H7 (cell line): ENCODE results near the gene NPLOC4. TPM values are rescaled to one million over a fixed set of nuclear protein-coding genes. Genes with fewer than 3 reads are reported as not detected.
A peak's percentile ranks its signal among the peaks of the same experiment; 100 is the strongest.
"Not testable (repeated sequence)": the region's sequence is repeated elsewhere in the genome, so short reads cannot be mapped to it uniquely, and the experiment has no call there.

Source experiments
- DNase-seq: peaks from one replicate; pipeline ENCODE4 v3.0.0; 2012
- H3K27me3 ChIP-seq: 2 replicates; pipeline ENCODE4 v1.6.0; 2011; ENCODE audit warnings: mild to moderate bottlenecking, low read length; ENCODE audit not compliant: control insufficient read depth, insufficient read depth
- H3K36me3 ChIP-seq: replicated peaks from 2 replicates; pipeline ENCODE4 v1.5.1; 2011; ENCODE audit warnings: low read length; ENCODE audit not compliant: control insufficient read depth, insufficient read depth
- H3K4me3 ChIP-seq: 2 replicates; pipeline ENCODE4 v1.5.1; 2011; ENCODE audit warnings: low read depth, mild to moderate bottlenecking, control low read depth, low read length, moderate library complexity; ENCODE audit not compliant: insufficient read depth
- total RNA-seq: library from RNA; depleted of rRNA; stranded (reverse); fragments of >200 nt; shearing (Covaris generic); gene quantifications from 2 replicates; pipeline ENCODE4 v1.2.3, GENCODE V29; 2014; rRNA removed

NPLOC4 gene
- total RNA-seq = 64.5 and 77.1 TPM in 2 replicates

- peak; percentile 99 for DNase-seq
- Histone ChIP-seq H3K27me3 (no peaks in the 10 kb centered on the region), H3K4me3 (peak within 1 kb of the TSS; percentile 94), H3K36me3 (no peaks in the 10 kb centered on the region; the same call in 1 of the 2 replicates)
These were observed at the start of gene NPLOC4, which contains the start of gene TSPAN10 for GRCh38 chr17:81636505-81637288. NPLOC4 (minus strand) TSS chr17:81637112; CDS start chr17:81636930, 182 bp downstream. TSPAN10 (plus strand) TSS chr17:81637196; CDS start chr17:81642413, 5,217 bp downstream.

- no peaks in the 10 kb centered on the region for H3K27me3 ChIP-seq
- DNase-seq = no peak
- peaks cover 20% of the 10 kb centered on the region for H3K36me3 ChIP-seq
- H3K4me3 ChIP-seq = no peak overlapping the region
These were observed 49.7 kb upstream of the NPLOC4 start for GRCh38 chr17:81686614-81687013.

- H3K27me3 ChIP-seq = no peaks in the 10 kb centered on the region
- peak; percentile 52 for DNase-seq
These were observed 48.2 kb upstream of the NPLOC4 start for GRCh38 chr17:81685108-81685507.

GRCh38 chr17:81684442-81684911 is 47.6 kb upstream of the NPLOC4 start:
- peak; percentile 78 for DNase-seq
- Histone ChIP-seq H3K36me3 (peaks cover 21% of the 10 kb centered on the region), H3K4me3 (peak overlapping the region; percentile 85), H3K27me3 (no peaks in the 10 kb centered on the region)

More at GRCh38 chr17:81685108-81685507, 48.2 kb upstream of the NPLOC4 start:
- Histone ChIP-seq H3K4me3 (no peak overlapping the region), H3K36me3 (peaks cover 21% of the 10 kb centered on the region)

GRCh38 chr17:81683584-81684441 is 46.9 kb upstream of the NPLOC4 start, which contains the start of the genes ARL16 and HGS:
ARL16 (minus strand) TSS chr17:81683797; CDS start chr17:81683753, 44 bp downstream.
HGS (plus strand) TSS chr17:81684011; CDS start chr17:81684067, 56 bp downstream.
- Histone ChIP-seq H3K27me3 (no peaks in the 10 kb centered on the region), H3K4me3 (peak within 1 kb of the TSS; percentile 97), H3K36me3 (peaks cover 19% of the 10 kb centered on the region)
- peak; percentile 100 for DNase-seq

- peaks cover 15% of the 10 kb centered on the region for H3K36me3 ChIP-seq
- peak overlapping the region; percentile 97 for H3K4me3 ChIP-seq
- no peak for DNase-seq
- no peaks in the 10 kb centered on the region for H3K27me3 ChIP-seq
These were observed 46.3 kb upstream of the NPLOC4 start for GRCh38 chr17:81683208-81683583.

GRCh38 chr17:81682565-81683207 is 45.8 kb upstream of the NPLOC4 start:
- Histone ChIP-seq H3K36me3 (peaks cover 15% of the 10 kb centered on the region), H3K4me3 (peak overlapping the region; percentile 97), H3K27me3 (no peaks in the 10 kb centered on the region)
- peak; percentile 54 for DNase-seq

- H3K4me3 ChIP-seq = no peak overlapping the region
- peaks cover 8% of the 10 kb centered on the region for H3K36me3 ChIP-seq
- H3K27me3 ChIP-seq = no peaks in the 10 kb centered on the region
- peak; percentile 41 for DNase-seq
These were observed 44.8 kb upstream of the NPLOC4 start for GRCh38 chr17:81681672-81682071.

GRCh38 chr17:81680150-81680549 is 43.2 kb upstream of the NPLOC4 start:
- peak; percentile 36 for DNase-seq
- Histone ChIP-seq H3K27me3 (no peaks in the 10 kb centered on the region), H3K4me3 (no peak overlapping the region), H3K36me3 (peaks cover 2% of the 10 kb centered on the region)

GRCh38 chr17:81676906-81677305 is 40.0 kb upstream of the NPLOC4 start:
- Histone ChIP-seq H3K27me3 (no peaks in the 10 kb centered on the region), H3K4me3 (no peak overlapping the region), H3K36me3 (peaks cover 14% of the 10 kb centered on the region)
- peak; percentile 45 for DNase-seq

- DNase-seq = peak; percentile 37
- H3K4me3 ChIP-seq, H3K27me3 ChIP-seq: not testable (repeated sequence)
- H3K36me3 ChIP-seq = peaks cover 21% of the 10 kb centered on the region
These were observed 38.8 kb upstream of the NPLOC4 start for GRCh38 chr17:81675515-81676221.

- Histone ChIP-seq H3K4me3 (no peak overlapping the region), H3K36me3 (peaks cover 35% of the 10 kb centered on the region), H3K27me3 (no peaks in the 10 kb centered on the region)
- DNase-seq = peak; percentile 32
These were observed 36.8 kb upstream of the NPLOC4 start for GRCh38 chr17:81673561-81674258.

GRCh38 chr17:81672954-81673353 is 36.0 kb upstream of the NPLOC4 start:
- H3K36me3 ChIP-seq = peaks cover 40% of the 10 kb centered on the region
- DNase-seq = no peak
- H3K27me3 ChIP-seq = no peaks in the 10 kb centered on the region
- no peak overlapping the region for H3K4me3 ChIP-seq
